Measurements from ENCODE around the gene TMED3.

TMED3 gene

DNA sequence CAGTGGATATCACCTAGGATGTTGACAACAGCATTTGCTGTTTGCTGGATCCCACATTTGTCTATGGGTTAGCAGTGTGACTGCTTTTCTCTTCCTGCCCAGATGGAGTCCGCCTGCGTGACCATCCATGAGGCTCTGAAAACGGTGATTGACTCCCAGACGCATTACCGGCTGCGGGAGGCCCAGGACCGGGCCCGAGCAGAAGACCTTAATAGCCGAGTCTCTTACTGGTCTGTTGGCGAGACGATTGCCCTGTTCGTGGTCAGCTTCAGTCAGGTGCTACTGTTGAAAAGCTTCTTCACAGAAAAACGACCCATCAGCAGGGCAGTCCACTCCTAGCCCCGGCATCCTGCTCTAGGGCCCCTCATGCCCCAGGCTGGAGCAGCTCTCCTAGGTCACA, 11.0 kb downstream of the TMED3 start:
- no peak for DNase-seq (ENCODE audit: extremely low read depth, low read depth)
- TF ChIP-seq, protein P1, sequence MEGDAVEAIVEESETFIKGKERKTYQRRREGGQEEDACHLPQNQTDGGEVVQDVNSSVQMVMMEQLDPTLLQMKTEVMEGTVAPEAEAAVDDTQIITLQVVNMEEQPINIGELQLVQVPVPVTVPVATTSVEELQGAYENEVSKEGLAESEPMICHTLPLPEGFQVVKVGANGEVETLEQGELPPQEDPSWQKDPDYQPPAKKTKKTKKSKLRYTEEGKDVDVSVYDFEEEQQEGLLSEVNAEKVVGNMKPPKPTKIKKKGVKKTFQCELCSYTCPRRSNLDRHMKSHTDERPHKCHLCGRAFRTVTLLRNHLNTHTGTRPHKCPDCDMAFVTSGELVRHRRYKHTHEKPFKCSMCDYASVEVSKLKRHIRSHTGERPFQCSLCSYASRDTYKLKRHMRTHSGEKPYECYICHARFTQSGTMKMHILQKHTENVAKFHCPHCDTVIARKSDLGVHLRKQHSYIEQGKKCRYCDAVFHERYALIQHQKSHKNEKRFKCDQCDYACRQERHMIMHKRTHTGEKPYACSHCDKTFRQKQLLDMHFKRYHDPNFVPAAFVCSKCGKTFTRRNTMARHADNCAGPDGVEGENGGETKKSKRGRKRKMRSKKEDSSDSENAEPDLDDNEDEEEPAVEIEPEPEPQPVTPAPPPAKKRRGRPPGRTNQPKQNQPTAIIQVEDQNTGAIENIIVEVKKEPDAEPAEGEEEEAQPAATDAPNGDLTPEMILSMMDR (IDR thresholded peaks at IDR 0.05; ENCODE audit: low read depth, low read length) = no peak

GRCh38 chr15:79322306-79322705, 11.4 kb downstream of the TMED3 start:
- TF ChIP-seq, protein P1 (IDR thresholded peaks at IDR 0.05; ENCODE audit: low read depth, low read length) = no peak
- DNase-seq (ENCODE audit: extremely low read depth, low read depth) = no peak

DNA sequence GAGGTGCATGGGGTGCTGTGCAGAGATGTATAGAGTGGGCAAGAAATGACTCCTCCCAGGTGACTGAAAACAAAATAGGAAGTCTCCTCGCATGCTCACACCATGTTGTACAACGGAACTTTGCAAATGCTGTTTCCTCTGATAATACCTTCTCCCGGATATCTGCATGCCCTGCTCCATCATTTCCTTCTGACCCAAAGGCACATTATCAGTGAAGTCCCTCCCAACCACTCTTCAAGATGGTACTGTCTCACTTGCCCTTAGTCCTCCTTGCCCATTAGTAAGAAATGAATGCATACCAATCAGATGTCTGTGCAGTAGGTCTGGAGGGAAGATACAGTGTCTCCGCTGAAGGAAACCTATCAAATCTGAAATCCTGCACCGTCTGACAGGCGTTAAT, 12.0 kb downstream of the TMED3 start:
- DNase-seq (ENCODE audit: extremely low read depth, low read depth) = no peak

GRCh38 chr15:79329171-79329611, 18.3 kb downstream of the TMED3 start:
- no peak for DNase-seq (ENCODE audit: extremely low read depth, low read depth)
- TF ChIP-seq, protein P1 (IDR thresholded peaks at IDR 0.05; ENCODE audit: low read depth, low read length) = no peak

More for the DNA sequence above, 12.0 kb downstream of the TMED3 start:
- TF ChIP-seq, protein P1 (IDR thresholded peaks at IDR 0.05; ENCODE audit: low read depth, low read length) = no peak

DNA sequence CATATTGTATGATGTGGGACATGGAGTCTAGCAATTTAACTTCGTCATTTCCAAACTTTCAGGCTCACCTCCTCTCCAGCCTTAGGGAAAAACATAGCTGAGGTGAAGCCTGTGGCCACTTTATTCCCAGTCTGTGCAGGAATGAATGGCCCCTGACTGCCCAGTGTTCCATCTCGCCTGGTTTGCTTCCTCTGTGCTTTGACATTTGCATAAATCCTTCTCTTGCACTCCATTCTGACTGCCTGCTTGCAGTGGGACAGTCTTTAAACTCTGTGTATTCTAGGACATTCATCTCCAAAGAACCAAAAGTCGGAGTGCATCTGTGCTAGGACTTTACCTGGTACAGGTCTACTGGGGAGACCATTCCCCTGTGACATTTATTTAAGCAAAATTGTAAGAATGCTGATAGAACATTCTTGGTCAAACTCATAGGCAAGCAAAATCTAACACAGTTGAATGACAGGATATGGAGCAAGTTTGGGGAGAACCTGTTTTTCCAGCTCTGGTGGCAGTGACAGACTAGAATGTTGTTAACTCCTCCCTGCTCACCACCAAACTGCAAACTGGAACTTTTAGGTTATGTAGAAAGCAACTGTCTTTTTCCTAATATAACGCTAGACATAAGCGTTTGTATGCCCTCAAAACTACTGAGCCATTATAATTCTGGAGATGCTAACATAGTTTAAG, 22.1 kb downstream of the TMED3 start:
- TF ChIP-seq, protein P1 (IDR thresholded peaks at IDR 0.05; ENCODE audit: low read depth, low read length) = no peak
- DNase-seq (ENCODE audit: extremely low read depth, low read depth) = no peak

DNA sequence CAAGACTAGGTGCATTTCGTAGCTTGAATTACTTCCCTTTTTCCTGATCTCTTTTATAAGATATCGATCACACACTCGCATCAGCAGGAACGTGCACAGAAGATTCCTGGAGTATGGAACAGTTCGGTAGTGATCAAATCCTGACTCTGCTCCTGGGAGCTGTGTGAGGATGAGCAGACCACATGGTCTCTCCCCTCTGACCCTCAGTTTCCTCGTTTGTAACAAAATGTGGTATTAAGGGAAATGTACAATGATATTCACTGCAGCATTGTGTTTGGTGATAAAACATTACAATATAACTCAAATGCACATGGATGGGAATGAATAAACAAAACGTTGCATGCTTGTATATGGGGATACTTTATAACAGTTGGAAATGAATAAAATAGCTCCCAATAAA, 26.7 kb downstream of the TMED3 start:
- TF ChIP-seq, protein P1 (IDR thresholded peaks at IDR 0.05; ENCODE audit: low read depth, low read length) = no peak
- no peak for DNase-seq (ENCODE audit: extremely low read depth, low read depth)

- TF ChIP-seq, protein P1 (IDR thresholded peaks at IDR 0.05; ENCODE audit: low read depth, low read length) = peak; percentile 89
- no peak for DNase-seq (ENCODE audit: extremely low read depth, low read depth)
Observed at GRCh38 chr15:79339588-79340314, 28.8 kb downstream of the TMED3 start.

Data from AG09319 (cell line).